WERI-Rb-1 (cell line): ENCODE results near the gene TMEM178B.

ENCODE experiments used
- DNase-seq: peaks from one replicate; pipeline ENCODE4 v3.0.0-alpha.2; 2020
- H3K27ac ChIP-seq: fragments of 250-450 bp; sonication (Bioruptor Pico); 2 replicates; pipeline ENCODE4 v1.5.1; 2020; ENCODE audit warnings: mild to moderate bottlenecking, moderate library complexity
- H3K27me3 ChIP-seq: fragments of 250-450 bp; sonication (Bioruptor Pico); 2 replicates; pipeline ENCODE4 v1.5.1; 2021; ENCODE audit warnings: mild to moderate bottlenecking, low read depth, moderate library complexity; ENCODE audit not compliant: insufficient read depth, severe bottlenecking
- H3K36me3 ChIP-seq: fragments of 250-450 bp; sonication (Bioruptor Pico); 2 replicates; pipeline ENCODE4 v1.5.1; 2020; ENCODE audit warnings: mild to moderate bottlenecking, moderate library complexity
- H3K4me3 ChIP-seq: 2 replicates; pipeline ENCODE4 v1.5.1; 2011; ENCODE audit warnings: low read depth, mild to moderate bottlenecking, control low read depth, low read length
- H3K9me3 ChIP-seq: fragments of 250-450 bp; sonication (Bioruptor Pico); 2 replicates; pipeline ENCODE4 v1.5.1; 2021; ENCODE audit warnings: mild to moderate bottlenecking, moderate library complexity; ENCODE audit not compliant: severe bottlenecking
- CTCF ChIP-seq: IDR thresholded peaks from 2 replicates; pipeline ENCODE4 v1.5.1; 2011; ENCODE audit warnings: low read depth, mild to moderate bottlenecking, control low read depth, inconsistent platforms, low read length

The TMEM178B gene

GRCh38 chr7:141313896-141314295, 240.0 kb downstream of the TMEM178B start:
- no peak for TF ChIP-seq CTCF
- Histone ChIP-seq H3K27ac (no peak overlapping the region), H3K4me3 (no peak overlapping the region), H3K27me3 (no peaks in the 10 kb centered on the region), H3K9me3 (no peaks in the 10 kb centered on the region), H3K36me3 (no peaks in the 10 kb centered on the region)
- no peak for DNase-seq

- Histone ChIP-seq H3K27me3 (no peaks in the 10 kb centered on the region), H3K9me3 (no peaks in the 10 kb centered on the region), H3K36me3 (no peaks in the 10 kb centered on the region), H3K27ac (no peak overlapping the region), H3K4me3 (no peak overlapping the region)
- no peak for TF ChIP-seq CTCF
- no peak for DNase-seq
Observed at GRCh38 chr7:141317033-141317585, 243.2 kb downstream of the TMEM178B start.

GRCh38 chr7:141320287-141320686, 246.4 kb downstream of the TMEM178B start:
- no peak for DNase-seq
- no peaks in the 10 kb centered on the region for H3K36me3 ChIP-seq
- no peak overlapping the region for H3K4me3 ChIP-seq
- no peaks in the 10 kb centered on the region for H3K27me3 ChIP-seq
- no peaks in the 10 kb centered on the region for H3K9me3 ChIP-seq
- H3K27ac ChIP-seq, result no peak overlapping the region
- no peak for TF ChIP-seq CTCF

GRCh38 chr7:141322383-141322782, 248.5 kb downstream of the TMEM178B start:
- Histone ChIP-seq H3K4me3 (no peak overlapping the region), H3K9me3 (no peaks in the 10 kb centered on the region), H3K36me3 (no peaks in the 10 kb centered on the region), H3K27me3 (no peaks in the 10 kb centered on the region), H3K27ac (no peak overlapping the region)
- TF ChIP-seq CTCF, result no peak
- DNase-seq, result no peak

- no peaks in the 10 kb centered on the region for H3K27me3 ChIP-seq
- H3K9me3 ChIP-seq, result no peaks in the 10 kb centered on the region
- TF ChIP-seq CTCF, result no peak
- H3K4me3 ChIP-seq, result no peak overlapping the region
- H3K36me3 ChIP-seq, result no peaks in the 10 kb centered on the region
- no peak for DNase-seq
- H3K27ac ChIP-seq, result no peak overlapping the region
Observed at GRCh38 chr7:141323826-141324225, 250.0 kb downstream of the TMEM178B start.

GRCh38 chr7:141324870-141325269, 251.0 kb downstream of the TMEM178B start:
- no peak overlapping the region for H3K27ac ChIP-seq
- no peak overlapping the region for H3K4me3 ChIP-seq
- DNase-seq, result no peak
- no peaks in the 10 kb centered on the region for H3K27me3 ChIP-seq
- no peaks in the 10 kb centered on the region for H3K36me3 ChIP-seq
- TF ChIP-seq CTCF, result no peak
- H3K9me3 ChIP-seq, result no peaks in the 10 kb centered on the region
